IPS DF 6.9 (cell line): ENCODE measurements around the gene ZNF17.
A peak's percentile ranks its signal among the peaks of the same experiment; 100 is the strongest.

Experiments used
- DNase-seq: peaks from one replicate; pipeline ENCODE4 v3.0.0-alpha.2; 2013; ENCODE audit warnings: low read depth, low spot score
- H3K27ac ChIP-seq: one replicate; pipeline ENCODE4 v1.5.1; 2013; ENCODE audit warnings: low read length, control low read depth
- H3K27me3 ChIP-seq: 2 replicates; pipeline ENCODE4 v1.6.1; 2013; ENCODE audit warnings: mild to moderate bottlenecking, low read length; ENCODE audit not compliant: control insufficient read depth, insufficient read depth
- H3K36me3 ChIP-seq: 2 replicates; pipeline ENCODE4 v1.6.1; 2013; ENCODE audit warnings: low read length; ENCODE audit not compliant: control insufficient read depth, insufficient read depth
- H3K4me1 ChIP-seq: 2 replicates; pipeline ENCODE4 v1.6.1; 2013; ENCODE audit warnings: low read length; ENCODE audit not compliant: control insufficient read depth, insufficient read depth
- H3K4me3 ChIP-seq: 2 replicates; pipeline ENCODE4 v1.5.1; 2013; ENCODE audit warnings: mild to moderate bottlenecking, low read length
- H3K9me3 ChIP-seq: 2 replicates; pipeline ENCODE4 v1.6.1; 2013; ENCODE audit warnings: low read length, inconsistent platforms; ENCODE audit not compliant: control insufficient read depth, insufficient read depth
- WGBS: extraction: QIAGEN DNeasy Blood & Tissue Kit; methylation state at CpG from one replicate; pipeline ENCODE4 v1.1.7; 2013; ENCODE audit warnings: mixed read lengths, missing lambda C conversion rate; ENCODE audit not compliant: insufficient read length, insufficient coverage; 5-methylcytosine and 5-hydroxymethylcytosine counted together

ZNF17 gene

DNA sequence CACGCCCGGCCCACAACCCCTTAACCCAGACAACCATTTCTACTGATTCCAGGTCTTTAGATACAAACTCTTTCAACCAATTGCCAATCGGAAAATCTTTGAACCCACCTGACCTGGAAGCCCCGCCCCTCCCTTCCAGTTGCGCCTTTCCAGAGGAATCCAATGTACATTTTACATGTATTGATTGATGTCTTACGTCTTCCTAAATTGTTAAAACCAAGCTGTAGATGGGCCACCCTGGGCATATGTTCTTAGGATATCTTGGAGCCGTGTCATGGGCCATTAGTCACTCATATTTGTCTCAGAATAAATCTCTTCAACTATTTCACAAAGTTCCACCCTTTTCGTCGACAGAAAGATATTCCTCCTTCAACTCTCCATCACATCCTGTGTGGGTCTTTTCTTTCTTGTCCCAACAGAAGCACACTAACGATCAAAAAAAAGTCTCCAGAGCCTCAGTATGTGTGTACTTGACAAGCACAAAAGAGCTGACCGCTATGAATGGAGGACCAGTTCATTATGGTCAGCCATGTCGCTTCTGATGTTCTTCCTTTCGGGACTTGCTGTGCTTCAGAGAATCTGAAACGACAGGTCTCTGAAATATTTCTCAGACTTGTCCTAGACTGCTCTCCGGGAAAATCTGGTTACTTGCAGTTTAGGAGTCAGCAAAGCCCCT lies 23.6 kb downstream of the ZNF17 start:
- Histone ChIP-seq H3K27ac (no peak overlapping the region), H3K27me3 (no peaks in the 10 kb centered on the region), H3K9me3 (no peaks in the 10 kb centered on the region), H3K4me3 (peak overlapping the region; percentile 83; the same call in 1 of the 2 replicates), H3K4me1 (no peaks in the 10 kb centered on the region; the same call in 1 of the 2 replicates), H3K36me3 (no peaks in the 10 kb centered on the region; the same call in 1 of the 2 replicates)
- no peak for DNase-seq
- no CpG with 5 or more reads among the region's 15 CpGs for WGBS

DNA sequence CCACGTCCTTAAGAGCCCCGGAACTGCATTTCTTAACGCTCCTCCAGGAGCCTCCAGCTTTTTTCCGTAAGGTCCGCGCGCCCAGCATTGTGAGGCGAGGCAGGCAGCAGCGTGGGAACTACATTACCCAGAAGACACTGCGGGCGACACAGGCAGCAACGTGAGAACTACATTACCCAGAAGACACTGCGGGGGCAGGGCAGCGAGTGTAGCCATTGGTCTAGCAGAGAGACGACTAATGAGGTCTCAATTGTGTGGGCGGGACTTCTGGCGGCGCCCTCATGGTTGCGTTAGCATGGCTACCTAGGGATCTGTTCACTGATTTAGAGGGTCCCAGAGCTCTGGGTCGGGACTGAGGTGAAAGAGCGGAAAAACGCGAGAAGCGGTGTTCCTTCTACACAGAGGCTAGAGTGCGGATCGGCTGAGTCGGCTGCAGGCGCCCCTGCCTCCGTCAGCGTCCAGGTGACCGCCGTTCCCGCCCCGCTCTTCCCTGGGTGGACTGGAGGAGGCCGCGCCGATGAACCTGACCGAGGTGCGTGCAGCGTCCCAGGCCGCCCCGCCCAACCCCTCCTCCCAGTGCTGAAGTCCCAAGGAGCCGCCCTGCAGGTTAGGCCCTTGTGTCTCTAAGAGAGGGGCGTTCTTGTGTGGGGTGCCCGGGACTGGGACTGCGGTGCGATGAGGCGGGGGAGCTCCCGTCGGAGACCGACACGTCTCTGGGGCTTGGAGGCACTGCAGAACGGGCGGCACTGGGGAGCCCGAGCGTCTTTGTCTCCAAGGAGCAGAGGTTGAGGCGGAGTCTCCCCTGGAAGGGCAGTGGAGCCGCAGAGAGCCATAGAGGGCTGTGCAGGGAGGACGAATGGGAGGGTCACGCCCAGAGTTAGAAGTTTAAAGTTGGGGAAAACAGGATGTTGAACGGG lies 24.4 kb downstream of the ZNF17 start, which contains the start of gene ZNF749:
TSS of gene ZNF749 (plus strand) at position 264 of the 917 bp plus-strand sequence. CDS start at position 518, 254 bp downstream.
- H3K27me3 ChIP-seq, result no peaks in the 10 kb centered on the region
- DNase-seq, result peak; percentile 98
- H3K4me1 ChIP-seq, result no peaks in the 10 kb centered on the region; the same call in 1 of the 2 replicates
- H3K36me3 ChIP-seq, result no peaks in the 10 kb centered on the region; the same call in 1 of the 2 replicates
- no peaks in the 10 kb centered on the region for H3K9me3 ChIP-seq
- no peak within 1 kb of the TSS for H3K27ac ChIP-seq
- WGBS, result no CpG with 5 or more reads among the region's 61 CpGs
- H3K4me3 ChIP-seq, result peak within 1 kb of the TSS; percentile 83; the same call in 1 of the 2 replicates

DNA sequence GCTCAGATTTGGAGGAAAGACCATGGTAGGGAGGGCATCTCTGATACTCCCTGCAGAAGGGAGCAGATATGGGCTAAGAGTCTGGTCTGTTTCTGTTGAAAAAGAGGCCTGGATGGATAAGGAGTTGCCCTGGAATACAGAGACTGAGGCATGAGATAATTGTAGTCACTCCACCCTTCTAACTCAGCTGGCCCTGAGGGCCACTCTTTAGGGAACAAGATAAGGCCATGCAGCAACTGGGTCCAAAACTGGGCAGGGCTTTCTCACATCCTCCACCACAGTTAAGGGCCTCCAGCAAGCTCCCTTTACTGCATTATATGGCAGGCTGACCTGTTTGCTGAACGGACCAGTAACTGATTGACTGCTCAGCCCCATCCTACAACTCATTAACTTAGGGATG lies 25.5 kb downstream of the ZNF17 start:
- Histone ChIP-seq H3K4me1 (no peaks in the 10 kb centered on the region; the same call in 1 of the 2 replicates), H3K27me3 (no peaks in the 10 kb centered on the region), H3K27ac (no peak overlapping the region), H3K36me3 (no peaks in the 10 kb centered on the region; the same call in 1 of the 2 replicates), H3K9me3 (no peaks in the 10 kb centered on the region), H3K4me3 (peak overlapping the region; percentile 83; the same call in 1 of the 2 replicates)
- no CpG with 5 or more reads among the region's 1 CpG for WGBS
- no peak for DNase-seq

DNA sequence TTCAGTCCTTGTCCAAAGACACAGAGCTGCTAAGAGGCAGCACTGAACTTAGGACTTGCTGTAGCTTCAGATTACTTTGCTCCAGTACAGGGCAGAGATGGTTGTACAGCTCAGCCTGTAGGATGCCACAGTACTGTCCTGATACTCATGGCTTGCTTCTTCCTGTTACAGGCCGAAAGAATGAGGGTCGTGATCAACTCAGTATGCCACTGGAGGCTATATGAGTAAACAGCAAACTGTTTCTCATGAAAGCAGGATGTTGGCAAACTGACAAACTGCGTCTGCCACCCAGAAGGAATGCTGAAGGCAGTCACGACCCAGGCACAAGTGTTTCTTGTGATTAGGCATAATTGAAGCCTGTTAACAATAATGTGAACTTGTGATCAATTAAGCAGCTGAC lies 27.0 kb downstream of the ZNF17 start:
- no peaks in the 10 kb centered on the region for H3K9me3 ChIP-seq
- WGBS, result no CpG with 5 or more reads among the region's 4 CpGs
- H3K4me1 ChIP-seq, result no peaks in the 10 kb centered on the region; the same call in 1 of the 2 replicates
- no peak overlapping the region for H3K27ac ChIP-seq
- no peak overlapping the region for H3K4me3 ChIP-seq
- no peaks in the 10 kb centered on the region for H3K27me3 ChIP-seq
- H3K36me3 ChIP-seq, result no peaks in the 10 kb centered on the region; the same call in 1 of the 2 replicates
- no peak for DNase-seq

DNA sequence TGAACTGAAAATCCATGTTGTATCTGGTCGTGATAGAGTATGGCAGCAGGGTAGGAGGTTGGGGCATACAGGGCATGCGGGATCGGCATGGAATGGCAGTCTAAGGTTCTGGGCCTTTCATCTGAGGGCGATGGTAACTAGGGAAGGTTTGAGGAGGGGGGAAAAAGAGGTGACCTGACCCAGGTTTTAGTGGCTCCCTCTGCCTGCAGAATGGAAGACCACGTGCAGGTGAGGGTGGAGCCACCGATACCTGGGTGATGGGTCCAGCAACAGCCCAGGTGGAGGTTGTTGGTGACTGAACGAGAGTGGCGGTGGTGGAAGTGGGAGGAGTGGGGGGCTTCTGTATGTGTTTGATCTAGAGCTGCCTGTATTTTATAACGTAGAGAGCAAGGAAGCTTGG lies 28.0 kb downstream of the ZNF17 start:
- no CpG with 5 or more reads among the region's 9 CpGs for WGBS

DNA sequence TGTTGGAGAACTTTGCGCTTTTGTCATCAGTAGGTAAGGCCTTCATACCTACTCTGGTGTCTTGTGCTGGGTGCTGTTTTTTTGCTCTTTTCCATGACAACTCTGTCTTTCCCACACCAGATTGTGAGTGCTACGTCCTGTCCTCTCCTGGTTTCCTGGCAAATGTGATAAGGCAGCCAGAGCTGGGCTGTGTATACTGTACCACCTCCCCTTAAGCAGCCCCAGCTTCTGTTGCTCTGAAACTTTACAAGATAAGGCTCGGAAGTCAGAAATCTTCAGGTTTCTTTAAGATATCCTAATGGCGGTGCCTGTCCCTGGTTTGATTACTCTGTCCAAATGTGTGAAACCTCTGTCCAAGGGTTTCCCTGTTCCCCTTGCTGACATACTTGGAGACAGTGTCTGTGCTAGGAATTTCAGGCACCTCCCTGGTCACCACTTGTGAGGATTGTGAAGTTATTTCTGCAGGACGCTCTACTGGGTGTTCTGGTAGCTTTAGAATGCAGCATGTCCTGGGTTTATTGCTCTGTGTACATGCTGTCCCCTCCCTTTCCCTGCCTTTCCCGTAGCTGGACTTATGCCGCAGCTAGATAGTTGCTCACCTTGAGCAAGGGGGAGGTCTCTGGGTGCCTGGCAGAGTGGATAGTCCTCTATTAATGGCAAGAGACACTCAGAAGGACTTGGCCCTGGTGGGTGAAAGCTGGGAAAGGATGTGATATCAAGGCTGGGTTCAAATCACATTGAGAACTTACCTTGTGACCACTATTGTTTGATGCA lies 31.2 kb downstream of the ZNF17 start:
- H3K4me3 ChIP-seq, result no peak overlapping the region
- DNase-seq, result no peak
- no peaks in the 10 kb centered on the region for H3K9me3 ChIP-seq
- H3K27ac ChIP-seq, result no peak overlapping the region
- H3K27me3 ChIP-seq, result no peaks in the 10 kb centered on the region
- peaks cover 7% of the 10 kb centered on the region; the same call in 1 of the 2 replicates for H3K36me3 ChIP-seq
- no peaks in the 10 kb centered on the region for H3K4me1 ChIP-seq
- no CpG with 5 or more reads among the region's 7 CpGs for WGBS

More for the DNA sequence above, 28.0 kb downstream of the ZNF17 start:
- Histone ChIP-seq H3K4me1 (no peaks in the 10 kb centered on the region; the same call in 1 of the 2 replicates), H3K27me3 (no peaks in the 10 kb centered on the region), H3K4me3 (no peak overlapping the region), H3K27ac (no peak overlapping the region), H3K9me3 (no peaks in the 10 kb centered on the region), H3K36me3 (peaks cover 4% of the 10 kb centered on the region; the same call in 1 of the 2 replicates)
- DNase-seq, result no peak

DNA sequence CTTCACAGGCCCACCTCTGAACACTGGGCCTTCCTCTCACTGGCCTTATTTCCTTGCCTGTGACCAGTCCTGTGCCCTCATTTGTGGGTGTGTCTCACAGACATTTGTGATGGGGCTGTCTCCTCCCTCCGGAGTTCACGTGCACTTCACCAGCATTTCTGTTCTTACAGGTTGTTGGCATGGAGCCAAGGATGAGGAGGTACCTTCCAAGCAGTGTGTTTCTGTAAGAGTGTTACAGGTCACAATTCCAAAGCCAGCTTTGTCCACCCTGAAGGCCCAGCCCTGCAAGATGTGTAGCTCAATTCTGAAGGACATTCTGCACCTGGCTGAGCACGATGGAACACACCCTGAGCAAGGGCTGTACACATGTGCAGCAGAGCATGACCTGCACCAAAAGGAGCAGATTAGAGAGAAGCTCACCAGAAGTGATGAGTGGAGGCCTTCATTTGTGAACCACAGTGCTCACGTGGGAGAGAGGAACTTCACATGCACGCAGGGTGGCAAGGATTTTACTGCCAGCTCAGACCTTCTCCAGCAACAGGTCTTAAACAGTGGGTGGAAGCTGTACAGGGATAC lies 32.2 kb downstream of the ZNF17 start:
- no peak overlapping the region for H3K27ac ChIP-seq
- WGBS, result no CpG with 5 or more reads among the region's 5 CpGs
- no peak for DNase-seq
- no peaks in the 10 kb centered on the region for H3K9me3 ChIP-seq
- no peaks in the 10 kb centered on the region for H3K27me3 ChIP-seq
- H3K4me1 ChIP-seq, result no peaks in the 10 kb centered on the region
- H3K4me3 ChIP-seq, result no peak overlapping the region
- H3K36me3 ChIP-seq, result peaks cover 7% of the 10 kb centered on the region; the same call in 1 of the 2 replicates

DNA sequence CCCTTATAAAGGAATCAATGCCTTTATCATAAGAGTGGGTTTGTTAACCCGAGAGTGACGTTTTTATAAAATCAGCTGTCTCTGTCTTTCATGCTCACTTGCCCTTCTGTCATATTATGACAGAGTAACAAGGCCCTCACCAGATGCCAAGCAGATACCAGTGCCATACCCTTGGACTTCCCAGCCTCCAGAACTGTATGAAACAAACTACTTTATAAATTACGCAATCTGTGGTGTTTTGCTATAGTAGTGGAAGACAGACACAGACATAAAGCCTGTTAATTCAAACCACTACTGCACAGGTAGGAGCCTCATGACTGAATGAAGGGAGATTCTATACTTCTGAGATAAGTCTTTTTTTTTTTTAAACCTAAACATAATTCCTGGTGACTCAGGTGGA lies 41.3 kb downstream of the ZNF17 start:
- Histone ChIP-seq H3K9me3 (no peaks in the 10 kb centered on the region), H3K4me1 (no peaks in the 10 kb centered on the region), H3K27me3 (no peaks in the 10 kb centered on the region), H3K27ac (no peak overlapping the region), H3K4me3 (no peak overlapping the region), H3K36me3 (no peaks in the 10 kb centered on the region)
- no CpG with 5 or more reads among the region's 3 CpGs for WGBS
- no peak for DNase-seq

DNA sequence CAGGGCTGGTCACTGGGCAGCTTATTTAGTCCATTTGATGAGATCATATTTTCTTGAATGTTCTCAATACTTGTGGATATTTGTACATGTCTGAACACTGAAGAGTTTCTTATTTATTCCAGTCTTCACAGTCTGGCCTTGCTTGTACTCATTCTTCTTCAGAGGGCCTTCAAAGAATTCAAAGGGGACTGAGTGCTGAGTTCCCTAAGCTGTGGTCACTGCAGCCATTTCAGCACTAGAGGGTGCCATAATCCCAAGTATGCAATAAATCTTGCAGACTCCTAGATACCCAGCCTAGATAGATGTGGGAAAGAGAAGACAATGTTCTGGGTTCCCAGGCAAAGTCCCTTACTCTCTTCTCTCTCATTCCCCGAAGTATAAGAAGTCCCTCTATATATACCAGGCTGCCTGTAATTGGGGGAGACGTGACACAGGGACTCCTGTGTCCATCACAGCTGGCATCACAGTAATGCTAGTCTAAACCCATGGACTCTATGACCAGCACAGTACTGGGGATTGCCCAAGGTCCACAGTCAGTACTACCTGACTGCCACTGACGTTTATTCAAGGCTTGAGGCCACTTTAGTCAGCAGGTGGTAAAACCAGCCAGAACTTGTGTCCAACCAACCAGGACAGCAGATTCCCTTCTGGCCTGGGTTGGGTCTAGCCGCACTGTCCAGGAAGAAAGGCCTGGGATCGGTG lies 54.9 kb downstream of the ZNF17 start:
- no peak overlapping the region for H3K4me3 ChIP-seq
- H3K9me3 ChIP-seq, result no peaks in the 10 kb centered on the region; the same call in none of the 2 replicates
- H3K36me3 ChIP-seq, result no peaks in the 10 kb centered on the region
- no CpG with 5 or more reads among the region's 5 CpGs for WGBS
- no peaks in the 10 kb centered on the region for H3K4me1 ChIP-seq
- no peaks in the 10 kb centered on the region for H3K27me3 ChIP-seq
- no peak for DNase-seq
- no peak overlapping the region for H3K27ac ChIP-seq
